HG03342 (cell line): ENCODE measurements around the gene FHOD3.
"Not testable (repeated sequence)": the region's sequence is repeated elsewhere in the genome, so short reads cannot be mapped to it uniquely, and the experiment has no call there.

Source experiments
- ATAC-seq: cut with Tn5 transposase; IDR thresholded peaks from one replicate; pipeline ENCODE4 v1.9.1; 2021; ENCODE audit warnings: mild to moderate bottlenecking, moderate library complexity; ENCODE audit not compliant: unreplicated experiment

FHOD3 gene

DNA sequence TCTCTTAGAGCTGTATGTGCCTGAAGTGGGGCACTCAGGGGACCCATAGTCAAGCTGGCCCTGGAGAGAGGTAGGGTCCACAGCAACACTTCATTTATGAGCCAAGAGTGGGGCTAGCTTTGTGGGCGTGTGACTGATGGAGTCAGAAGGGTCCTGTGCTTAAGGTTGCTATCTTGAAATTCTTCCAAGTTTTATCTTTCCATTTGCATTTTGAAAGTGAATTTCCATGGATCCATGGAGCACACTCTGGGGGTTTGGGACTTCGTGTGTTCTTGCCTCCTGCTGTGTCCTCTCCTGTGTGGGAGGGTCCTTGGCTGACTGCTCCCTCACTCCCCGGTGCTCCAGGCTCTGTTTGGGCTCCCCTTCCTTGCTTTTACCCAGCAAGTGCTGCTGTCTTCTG lies 50.8 kb downstream of the FHOD3 start:
- ATAC-seq: no peak

DNA sequence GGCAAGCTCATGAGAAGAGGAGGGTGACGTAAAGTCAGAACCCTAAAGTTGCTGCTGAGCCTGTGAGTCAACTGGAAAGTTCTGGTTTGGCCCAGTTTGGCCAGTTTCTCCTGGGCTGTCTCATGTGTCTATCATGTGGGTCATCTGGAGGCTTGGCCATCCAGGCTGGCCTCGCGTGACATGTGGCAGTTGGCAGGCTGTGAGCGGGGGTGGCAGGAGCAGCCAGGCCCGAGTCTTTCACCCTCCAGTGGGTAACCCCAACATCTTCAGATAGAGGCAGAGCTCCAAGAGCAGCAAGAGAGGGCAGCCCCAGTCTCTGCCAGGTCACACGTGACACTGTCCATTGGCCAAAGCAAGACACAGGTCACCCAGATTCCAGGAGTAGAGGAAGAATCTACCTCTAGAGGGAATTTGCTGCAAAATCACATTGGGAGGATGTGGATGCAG lies 51.5 kb downstream of the FHOD3 start:
- ATAC-seq: no peak

DNA sequence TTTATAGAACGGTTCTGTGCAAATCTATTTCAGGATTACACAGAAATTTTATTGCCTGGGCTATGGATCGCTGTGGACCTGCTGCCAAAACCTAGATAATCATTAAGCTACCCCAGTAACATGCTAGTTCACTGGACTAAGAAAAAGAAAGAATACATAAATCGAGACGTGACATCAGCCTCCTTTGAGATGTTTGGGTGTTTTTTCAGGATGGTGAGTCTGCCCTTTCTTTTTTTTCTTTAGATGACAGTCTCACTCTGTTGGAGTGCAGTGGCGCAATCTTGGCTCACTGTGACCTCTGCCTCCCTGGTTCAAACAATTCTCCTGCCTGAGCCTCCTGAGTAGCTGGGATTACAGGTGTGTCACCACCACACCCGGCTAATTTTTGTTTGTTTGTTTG lies 52.0 kb downstream of the FHOD3 start:
- no peak for ATAC-seq

DNA sequence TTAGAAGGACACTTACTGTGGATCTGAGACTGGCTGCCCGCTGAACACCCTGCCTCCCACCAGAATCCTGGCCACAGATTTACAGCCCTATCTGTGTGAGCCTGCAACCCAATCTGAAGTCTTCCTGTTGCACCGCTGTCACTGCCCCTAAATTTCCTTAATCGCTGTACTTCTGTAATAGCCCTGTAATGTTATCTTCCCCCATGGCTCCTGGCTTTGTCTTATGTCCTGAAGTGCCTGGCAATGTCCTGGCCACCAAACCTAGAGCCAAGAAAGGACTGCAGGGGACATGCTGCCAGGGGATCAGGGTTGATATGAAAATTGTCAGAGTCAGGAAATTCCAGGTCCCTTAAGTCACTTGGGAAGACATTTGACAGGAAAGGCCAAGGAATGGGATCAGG lies 52.7 kb downstream of the FHOD3 start:
- ATAC-seq: no peak

DNA sequence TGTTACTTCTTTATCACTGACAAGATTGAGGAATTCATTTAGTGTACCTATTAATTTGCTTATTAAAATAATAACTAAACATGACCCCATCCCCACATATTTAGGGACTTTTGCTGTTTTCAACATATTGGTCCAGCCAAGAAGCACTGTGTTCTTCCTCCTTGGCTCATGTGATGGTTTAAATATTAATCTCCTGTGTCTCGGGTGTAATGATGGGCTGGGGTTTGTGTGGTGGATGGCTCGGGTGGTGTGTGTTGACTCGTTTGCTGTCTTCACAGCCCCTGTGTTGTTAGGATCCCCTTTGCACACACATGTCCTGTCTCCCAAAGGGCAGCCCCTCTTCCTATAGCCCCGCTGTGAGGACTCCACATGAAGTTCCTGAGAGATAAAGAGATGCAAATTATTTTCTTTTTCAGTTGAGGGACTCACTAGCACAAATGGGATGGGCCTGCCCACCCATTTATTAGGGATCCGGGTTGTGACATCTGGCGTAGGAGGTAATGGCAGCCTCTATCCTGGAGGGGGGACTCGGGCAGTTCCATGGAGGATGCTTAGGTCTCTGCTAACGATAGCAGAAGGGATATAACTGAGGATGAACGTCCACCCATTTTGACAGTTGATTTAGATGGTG lies 53.4 kb downstream of the FHOD3 start:
- no peak for ATAC-seq

DNA sequence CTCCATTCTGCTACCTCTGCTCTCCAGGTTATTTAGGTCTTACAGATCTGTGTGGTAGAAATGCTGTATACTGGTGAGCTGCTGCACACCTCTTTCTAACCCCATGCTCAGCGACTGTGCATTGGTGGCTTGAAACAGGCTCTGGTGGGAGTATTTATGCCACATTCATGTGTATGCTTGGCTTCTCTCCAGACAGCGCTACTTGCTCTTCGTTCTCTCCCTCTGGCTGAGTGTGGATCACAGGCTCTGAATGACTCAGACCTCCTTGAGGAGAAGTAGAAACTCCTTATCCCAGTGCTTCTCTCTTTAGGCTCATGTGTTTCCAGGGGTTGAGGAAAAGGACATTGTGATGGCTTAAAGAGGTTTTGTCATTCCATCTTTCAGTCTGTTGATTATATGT lies 54.9 kb downstream of the FHOD3 start:
- ATAC-seq: no peak

DNA sequence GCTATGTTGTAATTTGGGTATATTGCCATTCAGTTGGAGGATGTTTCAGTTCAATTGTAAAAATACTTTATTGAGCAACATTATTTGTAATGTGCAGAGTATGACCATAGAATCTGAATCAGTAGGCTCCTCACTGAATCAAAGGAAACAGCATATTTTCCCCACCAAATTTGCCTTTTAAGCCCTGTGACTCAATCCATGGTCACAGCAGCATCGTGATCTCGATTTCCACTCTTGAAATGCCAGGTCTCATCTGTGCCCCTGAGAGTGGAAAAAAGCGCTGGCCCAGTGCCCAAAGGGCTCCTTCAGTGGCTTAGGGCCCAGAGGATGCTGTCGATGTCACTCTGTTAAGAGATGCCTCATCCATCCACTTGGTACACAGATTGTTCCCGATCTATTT lies 57.5 kb downstream of the FHOD3 start:
- no peak for ATAC-seq

DNA sequence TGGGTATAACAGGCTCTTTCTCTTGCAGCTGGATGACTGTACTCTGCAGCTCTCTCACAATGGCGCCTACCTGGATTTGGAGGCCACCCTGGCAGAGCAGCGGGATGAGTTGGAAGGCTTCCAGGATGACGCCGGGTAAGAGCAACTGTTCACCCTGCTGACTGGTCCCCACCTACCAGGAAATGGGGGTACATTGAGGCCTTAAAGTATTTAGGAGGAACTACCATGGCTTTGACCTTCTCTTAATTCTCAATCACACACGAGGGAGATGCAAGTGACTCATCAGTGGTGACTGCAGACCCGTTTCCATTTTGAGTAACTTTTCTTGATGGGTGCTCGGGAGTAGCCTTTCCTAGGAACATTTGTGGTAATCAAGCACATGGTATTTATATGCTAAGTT lies 58.0 kb downstream of the FHOD3 start:
- no peak for ATAC-seq

DNA sequence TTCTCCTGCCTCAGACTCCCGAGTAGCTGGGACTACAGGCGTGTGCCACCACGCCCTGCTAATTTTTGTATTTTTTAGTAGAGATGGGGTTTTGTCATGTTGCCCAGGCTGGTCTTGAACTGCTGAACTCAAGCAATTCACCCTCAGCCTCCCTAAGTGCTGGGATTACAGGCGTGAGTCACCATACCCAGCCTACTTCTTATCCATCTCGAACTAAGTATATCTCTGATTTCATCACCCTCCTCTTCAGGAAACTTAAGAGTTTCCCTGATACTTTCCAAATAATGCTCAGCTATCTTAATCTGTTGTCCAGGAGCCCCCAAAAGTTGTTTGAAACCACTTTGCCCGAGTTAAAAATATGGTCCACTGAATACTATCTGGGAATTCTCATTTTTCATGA lies 59.2 kb downstream of the FHOD3 start:
- not testable (repeated sequence) for ATAC-seq

DNA sequence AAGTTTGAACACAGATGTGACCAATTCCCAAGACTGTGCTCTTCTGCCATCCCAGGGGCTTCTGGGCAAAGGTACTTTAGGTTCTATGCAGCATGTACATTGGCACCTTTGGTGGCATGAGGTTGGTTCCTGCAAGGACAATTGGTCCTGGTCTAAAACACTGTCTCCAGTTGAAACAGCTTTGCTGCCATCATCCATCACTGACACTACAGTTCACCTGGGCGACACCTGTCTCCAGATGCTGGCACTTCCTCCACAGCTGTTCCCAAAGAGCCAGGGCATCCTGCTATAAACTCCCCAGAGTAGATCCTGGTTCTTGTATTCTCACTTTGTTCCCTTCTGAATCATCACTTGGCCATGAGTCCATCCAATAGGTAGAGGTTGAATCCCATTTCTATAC lies 60.6 kb downstream of the FHOD3 start:
- no peak for ATAC-seq

DNA sequence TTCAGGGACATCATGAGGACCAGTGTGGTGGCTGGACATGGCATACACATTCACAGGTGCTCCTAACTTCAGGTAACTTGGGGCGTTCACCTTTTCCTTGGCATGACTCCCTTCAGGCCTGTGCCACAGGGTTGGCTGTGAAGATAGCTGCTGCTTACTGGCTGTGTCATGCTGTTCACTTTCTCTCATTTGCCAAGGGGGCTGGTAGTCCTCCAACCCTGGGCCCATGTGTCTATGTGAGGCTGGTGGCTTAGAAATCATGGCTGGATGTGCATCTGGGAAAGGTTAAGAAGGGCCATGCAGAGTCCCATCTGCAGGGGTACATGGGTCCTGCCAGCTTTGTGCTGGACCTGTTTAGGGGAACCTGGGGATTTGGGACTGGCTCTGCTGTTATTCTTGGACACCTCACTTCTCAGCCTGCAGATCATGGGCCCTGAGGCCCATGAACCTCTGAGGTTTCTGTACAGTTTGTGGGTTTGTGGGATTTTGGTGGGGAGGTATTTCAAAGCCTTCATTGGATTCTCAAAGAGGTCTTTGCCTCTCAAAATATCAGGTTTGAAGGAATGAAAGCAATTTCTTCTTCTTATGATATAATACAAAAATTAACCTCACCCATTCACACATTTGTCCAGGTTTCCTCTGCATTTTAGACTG lies 62.9 kb downstream of the FHOD3 start:
- no peak for ATAC-seq

DNA sequence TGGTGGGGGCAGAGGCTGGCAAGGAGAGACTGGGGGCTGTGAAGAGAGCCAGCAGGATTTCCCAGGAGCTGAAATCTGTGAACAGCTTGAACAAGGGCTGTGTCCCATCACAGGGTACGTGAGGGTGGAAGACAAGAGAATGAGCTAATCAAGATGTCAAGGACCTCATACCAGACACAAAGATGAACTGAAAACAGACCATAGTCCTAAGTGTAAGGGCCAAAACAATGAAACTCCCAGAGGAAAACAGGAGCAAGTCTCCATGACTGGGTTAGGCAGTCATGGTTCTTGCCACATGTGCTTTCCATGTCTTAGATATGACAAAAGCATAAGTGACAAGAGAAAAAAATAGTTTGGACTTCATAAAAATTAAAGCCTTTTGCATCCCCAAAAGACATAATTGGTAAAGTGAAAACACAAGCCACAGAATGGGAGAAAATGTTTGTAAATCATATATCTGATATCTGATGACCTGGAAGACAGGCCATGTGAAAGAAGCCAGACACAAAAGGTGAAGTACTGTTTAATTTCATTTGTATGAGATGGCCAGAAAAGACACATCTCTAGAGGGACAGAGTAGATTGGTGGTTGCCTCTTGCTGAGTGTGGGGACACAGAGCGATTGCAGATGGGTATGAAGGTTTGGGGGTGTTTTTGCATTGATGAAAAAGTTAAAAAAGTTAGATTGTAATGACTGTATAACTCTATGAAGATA lies 67.6 kb downstream of the FHOD3 start:
- ATAC-seq: no peak

DNA sequence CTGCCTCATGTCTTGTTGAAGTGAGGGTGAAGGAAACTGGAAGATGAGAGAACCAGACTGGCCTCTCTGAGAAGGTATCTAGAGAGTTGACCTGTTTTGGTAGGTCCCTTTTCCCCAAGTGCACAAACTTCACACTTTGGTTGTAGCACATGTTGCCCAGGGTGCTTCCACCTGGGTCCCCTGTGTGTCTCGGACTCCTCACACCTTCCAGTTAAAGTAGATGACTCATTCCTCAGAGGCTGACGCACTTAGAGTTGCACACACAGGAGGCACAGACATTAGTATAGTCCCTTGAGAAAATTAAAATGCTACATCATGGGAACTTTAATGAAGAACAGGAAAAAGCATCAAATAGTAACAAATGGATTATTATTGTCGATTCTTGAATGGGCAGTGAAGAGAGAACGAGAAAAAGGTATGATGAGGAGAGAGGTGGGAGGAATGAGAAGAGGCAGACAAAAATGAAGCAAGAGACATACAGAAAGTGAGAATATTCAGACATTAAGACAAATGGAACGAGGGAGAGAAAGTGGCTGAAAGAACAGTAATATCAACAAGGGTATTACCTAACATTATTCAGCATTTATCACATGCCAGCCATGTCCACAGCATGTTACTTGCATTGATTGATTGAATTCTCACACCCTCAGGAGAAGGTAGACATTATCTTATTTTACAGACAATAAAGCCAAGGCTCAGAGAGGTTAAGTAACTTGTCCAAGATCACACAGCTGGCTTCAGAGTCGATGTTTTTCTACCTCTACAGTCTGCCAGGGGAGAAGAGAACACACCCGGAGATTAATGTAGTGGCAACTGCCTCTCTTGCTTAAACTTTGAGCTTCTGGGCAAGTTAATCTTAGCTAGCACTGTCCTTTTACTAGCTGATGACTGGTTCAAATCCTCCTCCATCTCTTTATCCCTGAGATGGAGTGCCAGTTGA lies 68.6 kb downstream of the FHOD3 start:
- no peak for ATAC-seq

DNA sequence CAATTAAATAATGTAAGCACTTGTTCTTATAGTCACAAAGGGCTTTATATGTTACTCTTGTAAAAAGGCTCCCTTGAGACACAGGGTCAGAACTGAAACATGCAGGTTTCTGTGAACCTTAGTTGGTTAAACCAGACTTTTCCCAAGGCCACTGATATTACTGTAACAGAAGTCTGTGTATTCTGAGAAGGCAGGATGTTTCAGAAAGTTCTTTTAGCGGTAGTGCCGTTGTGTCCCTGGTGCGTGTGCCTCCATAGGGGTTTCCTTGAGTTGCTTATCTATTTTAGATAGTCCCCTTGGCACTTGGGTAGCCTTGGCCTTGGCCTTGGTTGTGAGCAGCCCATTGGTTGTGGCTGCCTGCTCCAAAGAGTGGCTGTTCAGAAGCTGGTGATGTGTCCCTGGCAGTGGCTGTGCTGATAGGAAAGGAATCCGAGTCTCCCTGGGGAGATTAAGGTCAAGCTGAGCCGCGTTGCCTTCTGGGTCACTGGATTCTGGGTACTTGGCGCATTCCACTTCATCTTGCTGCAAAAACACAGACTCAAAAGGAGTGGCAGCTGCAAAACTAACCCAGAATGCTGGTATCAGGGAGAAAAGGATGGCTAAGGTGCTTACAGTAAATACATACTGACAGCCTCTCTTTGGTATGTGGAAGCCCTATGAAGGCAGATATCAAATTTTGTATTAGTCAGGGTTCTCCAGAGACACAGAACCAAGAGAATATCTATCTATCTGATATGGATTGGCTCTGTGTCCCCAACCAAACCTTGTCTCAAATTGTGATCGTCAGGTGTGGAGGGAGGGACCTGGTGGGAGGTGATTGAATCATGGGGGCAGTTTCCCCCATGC lies 69.7 kb downstream of the FHOD3 start:
- ATAC-seq: peak; percentile 53

DNA sequence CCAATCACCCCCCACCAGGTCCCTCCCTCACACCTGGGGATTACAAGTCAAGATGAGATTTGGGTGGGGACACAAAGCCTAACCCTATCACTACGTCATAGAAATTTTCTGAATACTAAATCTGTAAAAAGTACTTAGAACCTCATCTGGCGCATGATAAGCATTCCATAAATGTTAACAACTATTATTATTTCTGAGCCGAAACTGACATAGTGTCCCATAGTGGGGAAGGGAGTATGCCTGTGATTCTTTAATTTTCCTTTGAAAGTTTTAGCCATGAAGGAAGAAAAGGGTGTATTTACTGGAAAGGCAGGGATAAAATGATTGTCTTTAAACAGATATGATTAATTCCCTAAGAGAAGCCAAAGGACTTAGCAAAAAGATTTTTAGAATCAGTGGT lies 71.4 kb downstream of the FHOD3 start:
- no peak for ATAC-seq

DNA sequence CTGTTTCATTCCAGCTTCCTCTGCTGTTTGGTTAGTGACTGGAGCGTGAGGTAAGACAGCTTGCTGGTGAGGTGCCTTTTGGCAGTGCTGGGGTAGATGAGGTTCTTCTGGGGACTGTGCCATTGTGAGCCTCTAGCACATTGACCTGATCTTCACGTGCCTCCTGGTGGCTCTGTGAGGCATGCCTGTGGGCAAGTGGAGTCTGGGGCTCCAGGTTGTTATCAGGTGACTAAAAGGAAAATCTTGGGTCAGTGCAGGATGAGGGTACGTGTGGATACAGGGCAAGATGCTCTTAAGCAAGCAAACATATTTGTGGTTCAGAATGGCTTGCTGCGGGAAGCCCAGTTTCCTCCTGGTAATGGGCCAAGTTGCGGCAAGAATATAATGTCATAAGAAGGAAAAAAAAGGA lies 75.4 kb downstream of the FHOD3 start:
- no peak for ATAC-seq

DNA sequence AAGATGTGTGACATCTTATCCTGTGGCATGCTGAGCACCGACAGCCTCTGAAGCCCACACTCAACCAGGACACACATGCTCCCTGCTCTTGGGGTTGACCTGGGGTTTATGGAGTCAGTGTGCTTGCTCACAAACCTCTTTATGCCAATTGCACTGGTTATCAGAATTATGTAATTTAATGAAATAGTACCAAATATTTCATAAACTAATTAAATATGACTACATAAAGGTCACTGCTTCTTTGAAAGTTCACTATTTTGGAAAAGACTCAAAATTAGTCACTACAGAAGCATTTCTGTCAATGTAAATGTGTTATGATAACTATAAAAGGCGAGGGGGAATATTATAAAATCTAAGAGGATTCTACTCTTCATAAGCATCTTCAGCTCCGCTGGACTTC lies 76.7 kb downstream of the FHOD3 start:
- ATAC-seq: no peak

DNA sequence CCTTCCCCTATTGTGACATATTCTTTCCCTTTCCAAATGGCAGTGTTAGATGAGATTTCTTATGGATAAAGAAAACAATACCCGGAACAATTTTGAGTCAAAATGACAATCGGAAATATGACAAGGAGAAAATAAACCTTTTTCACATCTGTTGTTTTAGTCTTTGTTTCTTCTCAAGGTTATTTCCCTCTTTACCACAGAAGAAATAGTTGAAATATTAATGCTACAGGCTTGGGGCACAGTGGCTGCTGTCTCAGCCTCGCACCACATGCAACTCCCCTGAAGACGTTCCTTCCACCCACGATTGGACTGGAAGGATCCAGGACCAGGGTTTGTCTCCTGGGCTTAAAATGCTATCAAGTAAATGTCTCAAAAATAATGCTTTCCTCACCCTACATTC lies 77.6 kb downstream of the FHOD3 start:
- ATAC-seq: no peak

DNA sequence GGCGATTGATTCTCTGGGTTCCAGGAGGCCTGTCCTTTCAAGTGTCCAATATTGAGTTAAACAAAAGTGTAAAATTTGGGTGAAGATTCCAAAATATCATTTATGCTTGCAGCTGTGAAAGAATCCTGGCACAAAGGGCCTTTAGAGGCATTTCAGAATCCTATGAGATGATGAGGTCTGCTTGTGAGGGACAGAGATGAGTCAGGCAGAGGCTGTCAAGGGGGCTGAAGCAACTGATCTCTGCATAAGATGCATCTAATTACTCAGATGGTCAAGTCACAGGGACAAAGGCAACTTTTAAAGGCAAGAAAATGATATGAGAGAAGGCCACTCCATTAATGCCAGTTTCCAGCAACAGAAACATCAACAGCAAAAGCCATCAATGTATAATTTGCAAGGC lies 78.8 kb downstream of the FHOD3 start:
- no peak for ATAC-seq

DNA sequence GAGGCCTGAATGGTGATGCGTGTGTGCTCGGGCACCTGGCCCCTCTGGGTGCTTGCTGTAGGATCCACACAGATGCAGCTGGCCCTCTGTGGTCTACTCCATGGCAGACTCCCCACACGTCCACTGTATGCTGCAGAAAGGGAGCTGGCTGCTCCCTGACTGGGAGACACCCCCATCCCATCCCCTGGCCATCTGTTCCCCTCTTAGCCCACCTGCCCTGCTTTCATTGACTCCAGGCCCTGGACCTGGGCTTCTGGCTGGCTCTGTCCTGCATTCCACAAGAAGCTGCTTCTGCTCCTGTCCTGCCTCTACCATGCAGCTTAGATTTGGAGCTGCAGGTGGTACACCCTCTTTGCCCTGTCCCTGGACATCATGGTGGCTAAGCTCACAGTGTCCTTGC lies 80.1 kb downstream of the FHOD3 start:
- ATAC-seq: no peak
